SU-DHL-6 (cell line): ENCODE results near the gene CFAP20DC.

Source experiments
- EZH2phosphoT487 ChIP-seq: fragments of 200-600 bp; sonication (generic), shearing (Covaris generic); conservative IDR thresholded peaks from 2 replicates; pipeline ENCODE4 v1.6.1; 2018; ENCODE audit warnings: mild to moderate bottlenecking, antibody characterized with exemption, low read length, moderate library complexity, mixed read lengths
- TF ChIP-seq, protein P1 (sequence below): fragments of 200-600 bp; sonication (generic); IDR thresholded peaks from one replicate; pipeline ENCODE4 v1.5.1; 2017; ENCODE audit warnings: antibody characterized with exemption, mild to moderate bottlenecking, low read length, moderate library complexity; ENCODE audit not compliant: insufficient read depth, poor library complexity, severe bottlenecking

DNA sequence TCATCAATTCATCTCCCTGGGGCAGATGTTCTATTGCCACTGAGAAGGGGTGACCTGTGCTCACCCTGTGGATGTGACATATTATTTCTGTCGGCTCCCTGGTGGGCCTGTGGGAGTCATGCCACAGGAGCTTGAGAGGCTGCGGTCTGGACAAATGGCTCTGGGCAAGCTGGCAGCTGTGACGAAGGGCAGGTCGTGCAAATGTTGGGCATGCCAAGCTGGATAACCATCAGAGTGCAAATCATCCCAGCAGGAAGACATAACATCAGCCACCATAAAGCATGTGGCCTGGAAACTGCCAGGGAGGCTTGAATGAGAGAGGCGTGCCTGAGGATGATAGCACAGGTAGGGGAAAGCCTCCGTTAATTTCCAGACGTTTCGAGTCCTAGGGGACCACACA, 338.0 kb downstream of the CFAP20DC start:
- TF ChIP-seq, protein P1, sequence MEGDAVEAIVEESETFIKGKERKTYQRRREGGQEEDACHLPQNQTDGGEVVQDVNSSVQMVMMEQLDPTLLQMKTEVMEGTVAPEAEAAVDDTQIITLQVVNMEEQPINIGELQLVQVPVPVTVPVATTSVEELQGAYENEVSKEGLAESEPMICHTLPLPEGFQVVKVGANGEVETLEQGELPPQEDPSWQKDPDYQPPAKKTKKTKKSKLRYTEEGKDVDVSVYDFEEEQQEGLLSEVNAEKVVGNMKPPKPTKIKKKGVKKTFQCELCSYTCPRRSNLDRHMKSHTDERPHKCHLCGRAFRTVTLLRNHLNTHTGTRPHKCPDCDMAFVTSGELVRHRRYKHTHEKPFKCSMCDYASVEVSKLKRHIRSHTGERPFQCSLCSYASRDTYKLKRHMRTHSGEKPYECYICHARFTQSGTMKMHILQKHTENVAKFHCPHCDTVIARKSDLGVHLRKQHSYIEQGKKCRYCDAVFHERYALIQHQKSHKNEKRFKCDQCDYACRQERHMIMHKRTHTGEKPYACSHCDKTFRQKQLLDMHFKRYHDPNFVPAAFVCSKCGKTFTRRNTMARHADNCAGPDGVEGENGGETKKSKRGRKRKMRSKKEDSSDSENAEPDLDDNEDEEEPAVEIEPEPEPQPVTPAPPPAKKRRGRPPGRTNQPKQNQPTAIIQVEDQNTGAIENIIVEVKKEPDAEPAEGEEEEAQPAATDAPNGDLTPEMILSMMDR = no peak
- TF ChIP-seq EZH2phosphoT487 = no peak
